GM19463 (cell line): ENCODE results near the gene HRNR.

ENCODE experiments used
- ATAC-seq: cut with Tn5 transposase; IDR thresholded peaks from one replicate; pipeline ENCODE4 v1.9.1; 2021; ENCODE audit warnings: mild to moderate bottlenecking, moderate library complexity; ENCODE audit not compliant: unreplicated experiment

Gene HRNR

DNA sequence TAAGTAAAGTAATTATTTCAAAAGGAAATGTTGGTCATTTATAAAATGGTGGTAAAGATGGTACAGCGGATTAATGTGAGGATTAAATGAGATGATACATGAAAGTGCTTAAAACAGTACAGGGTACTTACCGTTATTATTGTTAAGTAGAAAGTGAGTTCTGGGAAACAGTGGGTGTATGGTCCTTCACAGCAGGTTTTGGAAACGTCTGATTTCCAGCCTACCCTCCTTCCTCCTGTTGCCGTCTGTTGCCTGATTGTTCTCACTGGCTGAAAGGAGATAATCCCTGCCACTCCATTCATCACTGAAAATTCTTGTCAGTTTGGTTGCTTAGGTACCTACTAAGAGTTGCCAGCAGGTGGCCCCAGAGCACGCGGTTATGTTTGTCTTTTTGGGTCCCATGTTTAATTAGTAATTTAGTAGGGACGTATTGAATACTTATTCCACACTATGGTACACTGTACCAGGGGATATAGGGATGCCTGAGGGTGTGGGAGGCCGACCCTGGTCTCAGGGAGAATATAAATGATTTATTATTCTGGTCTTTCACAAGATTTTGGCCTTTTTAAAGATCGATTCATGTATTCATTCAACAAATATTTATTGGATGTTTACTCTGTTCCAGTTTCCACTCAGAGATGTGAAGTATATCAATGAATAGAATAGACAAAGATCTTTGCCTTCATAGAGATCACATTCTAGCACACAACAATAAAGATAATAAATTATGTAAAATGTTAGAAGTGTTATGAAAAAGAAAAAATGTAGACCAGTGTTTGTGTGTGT is 34.1 kb downstream of the HRNR start:
- ATAC-seq: peak; percentile 51

DNA sequence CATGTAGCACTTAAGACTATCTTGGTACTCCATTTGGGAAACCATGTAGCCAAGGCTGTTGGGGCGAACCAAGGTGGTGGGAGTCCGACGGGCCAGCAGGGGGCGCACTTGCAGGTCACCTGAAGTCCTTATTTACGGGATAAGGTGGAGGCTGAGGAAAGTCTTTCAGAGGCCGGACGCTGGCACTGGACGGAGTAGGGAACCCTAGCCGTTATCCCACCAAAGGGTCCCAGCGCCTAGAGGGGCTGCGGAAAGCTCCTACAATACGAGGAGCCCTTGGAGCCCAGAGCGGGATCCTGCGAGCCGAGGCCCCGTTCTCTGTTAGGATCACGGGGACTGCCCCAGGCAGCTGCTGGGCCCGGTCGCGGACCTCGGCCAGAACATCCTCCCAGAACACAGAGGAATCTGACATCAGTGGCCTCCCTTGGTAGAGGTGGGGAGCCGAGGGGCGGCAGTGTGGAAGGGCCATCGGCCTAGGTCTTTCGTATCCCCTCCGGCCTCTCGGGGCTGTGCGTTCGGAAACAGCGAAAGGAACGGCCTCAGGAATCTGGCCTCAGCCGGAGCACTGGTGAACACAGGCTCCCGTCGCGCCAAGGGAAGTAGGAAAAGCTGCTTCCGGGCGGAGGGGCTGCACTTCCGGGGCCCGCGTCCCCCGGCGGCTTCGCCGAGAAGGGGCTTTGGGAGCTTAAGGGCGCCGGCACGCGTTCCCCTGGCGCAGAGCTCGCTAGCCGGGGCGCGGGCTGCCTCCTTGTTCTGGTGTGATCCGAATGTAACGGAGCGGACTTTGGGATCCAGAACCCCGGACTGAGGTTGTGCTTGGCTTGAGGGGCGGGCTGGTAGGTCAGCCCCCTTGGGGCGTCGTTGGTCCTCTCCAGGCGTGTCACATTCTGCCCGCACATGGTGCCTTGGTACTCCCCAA is 35.1 kb downstream of the HRNR start:
- ATAC-seq: no peak

DNA sequence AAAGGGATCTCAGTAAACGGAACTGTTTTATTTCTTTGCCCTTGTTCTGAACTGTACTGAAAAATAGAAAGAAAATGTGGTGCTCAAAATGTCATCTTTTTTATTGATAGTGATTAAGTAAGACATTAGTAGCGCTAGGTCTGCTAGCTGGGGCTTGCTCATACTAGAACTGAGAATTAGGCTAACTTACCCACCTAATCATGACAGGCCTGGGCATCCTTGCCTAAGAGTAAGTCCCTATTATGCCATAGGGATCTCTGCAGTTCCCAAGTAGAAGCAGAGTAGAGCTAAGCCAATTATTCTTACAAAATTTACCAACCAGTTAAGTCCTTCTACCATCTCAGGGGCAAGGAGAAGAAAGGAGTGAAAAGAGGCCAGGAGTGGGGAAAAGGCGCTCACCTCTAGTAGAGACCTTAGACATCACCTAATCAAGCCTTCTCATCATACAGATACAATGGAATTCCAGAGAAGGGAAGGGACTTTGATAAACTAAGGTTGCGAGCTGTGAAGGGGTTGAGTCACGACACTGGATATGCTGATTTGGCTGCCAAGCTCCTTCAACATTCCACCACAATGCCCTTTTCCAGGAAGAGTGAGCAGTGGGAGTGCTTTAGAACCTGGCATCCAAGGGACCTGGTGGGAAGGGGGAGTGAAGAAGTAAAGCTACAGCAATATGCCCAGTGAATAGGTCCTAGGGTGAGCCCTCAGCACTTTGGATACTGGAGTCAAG is 37.3 kb downstream of the HRNR start:
- no peak for ATAC-seq

DNA sequence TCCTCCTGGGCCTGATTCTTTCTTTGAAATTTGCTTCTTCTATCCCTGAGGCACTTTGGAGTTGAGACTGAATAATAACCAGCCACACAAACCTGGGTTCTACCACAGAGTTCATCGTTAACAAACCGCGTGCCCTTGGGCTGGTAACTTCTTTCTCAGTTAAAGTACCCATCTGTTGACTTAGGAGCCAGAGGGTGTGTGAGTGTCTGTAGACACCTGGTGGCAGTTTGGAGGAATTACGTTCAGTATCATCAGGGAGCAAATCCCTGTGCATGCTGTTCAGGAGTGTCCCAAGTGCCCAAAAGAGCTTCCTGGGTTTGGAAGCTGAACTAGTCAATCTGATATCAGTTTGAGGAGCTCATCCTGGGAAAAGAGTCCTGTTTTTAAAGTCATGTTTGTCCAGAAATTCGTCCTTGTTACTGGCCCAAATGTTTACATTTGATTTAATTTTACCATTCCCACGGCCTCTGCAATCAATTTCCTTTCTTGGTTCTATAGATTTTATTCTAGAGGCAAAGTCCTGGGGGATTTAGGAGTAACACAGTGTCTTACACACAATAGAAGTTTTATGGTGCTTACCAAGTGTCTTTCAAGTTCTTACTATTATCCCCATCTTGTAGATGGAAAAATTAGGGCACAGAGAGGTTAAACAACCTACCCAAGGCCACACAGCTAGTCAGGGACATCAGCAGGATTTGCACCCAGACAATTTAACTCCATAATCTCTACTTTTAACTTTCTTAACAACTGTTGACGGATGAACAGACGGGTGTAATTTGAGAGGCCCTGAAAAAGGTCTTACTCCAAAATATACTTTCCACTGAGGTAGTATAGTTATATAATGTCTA is 38.2 kb downstream of the HRNR start:
- ATAC-seq: no peak

DNA sequence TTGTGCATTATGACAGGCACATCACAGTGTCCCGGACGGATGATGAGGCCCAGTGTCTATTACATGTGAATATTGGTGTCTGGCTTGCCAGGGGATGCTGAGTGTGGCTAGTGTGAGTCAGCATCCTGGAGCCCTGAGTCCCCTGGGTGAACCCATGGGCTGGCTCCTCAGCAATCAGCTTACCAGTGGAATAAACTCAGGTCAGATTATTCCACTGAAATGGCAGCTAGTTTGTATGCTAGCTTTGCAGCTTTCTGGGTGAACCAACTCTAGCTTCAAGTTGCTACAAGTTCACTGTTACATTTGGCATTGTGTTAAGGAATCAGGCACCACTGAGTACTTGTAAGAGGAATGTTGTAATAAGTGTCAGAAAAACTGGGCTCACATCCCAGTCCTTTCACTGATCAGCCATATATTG is 41.0 kb downstream of the HRNR start:
- no peak for ATAC-seq

DNA sequence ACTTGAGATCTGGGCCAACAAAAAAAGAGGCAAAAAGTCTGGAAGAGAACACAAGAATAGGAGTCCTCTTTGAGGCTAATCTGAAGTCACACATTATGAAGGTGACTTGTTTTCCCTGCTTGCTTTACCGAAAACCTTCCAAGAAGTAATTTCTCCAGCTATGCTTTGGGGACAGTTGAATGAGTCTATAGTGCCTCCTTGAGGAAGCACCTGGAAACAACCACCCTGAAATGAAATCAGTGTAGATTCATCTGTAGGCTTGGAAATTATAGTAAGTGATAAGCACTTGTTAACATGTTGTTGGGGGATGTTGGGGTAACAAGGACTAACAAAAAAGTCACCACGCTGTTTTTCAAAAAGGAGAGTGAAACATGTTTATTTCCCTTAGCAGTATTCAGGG is 41.6 kb downstream of the HRNR start:
- ATAC-seq: no peak

DNA sequence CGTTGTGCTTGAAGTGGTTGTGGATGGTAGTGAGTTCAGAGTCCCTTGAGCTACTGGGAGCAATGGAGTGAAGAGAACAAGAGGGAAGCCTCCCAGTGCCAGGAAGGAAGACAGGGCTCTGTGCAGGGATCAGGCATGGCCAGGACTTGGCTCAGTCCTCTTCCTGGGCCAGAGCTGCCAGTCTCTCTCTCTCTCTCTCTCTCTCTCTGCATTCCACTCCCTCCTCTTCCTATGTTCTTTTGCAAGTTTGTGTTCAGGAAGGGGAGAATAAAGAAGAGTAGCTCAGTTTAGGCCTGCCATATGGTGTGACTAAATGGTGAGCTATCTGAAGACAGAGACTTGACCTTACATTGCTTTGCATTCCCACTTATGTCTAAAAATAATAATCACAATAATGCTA is 44.4 kb downstream of the HRNR start:
- ATAC-seq: no peak

DNA sequence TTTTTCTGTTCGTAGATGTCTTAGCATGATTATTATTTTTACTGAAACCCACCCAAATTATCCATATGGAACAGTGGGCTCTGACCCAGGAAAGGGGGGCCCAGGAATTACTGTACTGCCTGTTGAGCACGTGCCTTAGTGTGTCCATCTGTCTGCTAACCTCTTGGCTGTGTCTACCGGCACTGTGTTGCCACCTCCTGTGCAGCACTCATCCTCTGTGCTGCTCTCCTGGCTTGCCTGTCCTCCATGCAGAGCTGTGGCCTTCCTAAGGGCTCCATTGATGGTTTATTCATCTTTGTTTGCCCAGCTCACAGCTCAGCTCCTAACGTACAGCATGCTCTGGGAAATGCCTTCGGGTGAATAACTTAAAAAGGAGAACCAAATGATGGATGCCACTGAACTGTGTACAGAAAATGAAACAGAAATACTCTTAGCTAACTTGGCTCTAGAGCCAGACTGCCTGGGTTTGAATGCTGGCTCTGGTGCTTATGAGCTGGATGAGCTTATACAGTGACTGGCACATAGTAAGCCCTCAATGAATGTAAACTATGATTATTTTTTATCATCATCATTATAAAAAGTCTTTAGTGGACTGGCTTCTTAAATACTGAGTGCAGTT is 53.6 kb downstream of the HRNR start:
- ATAC-seq: no peak

DNA sequence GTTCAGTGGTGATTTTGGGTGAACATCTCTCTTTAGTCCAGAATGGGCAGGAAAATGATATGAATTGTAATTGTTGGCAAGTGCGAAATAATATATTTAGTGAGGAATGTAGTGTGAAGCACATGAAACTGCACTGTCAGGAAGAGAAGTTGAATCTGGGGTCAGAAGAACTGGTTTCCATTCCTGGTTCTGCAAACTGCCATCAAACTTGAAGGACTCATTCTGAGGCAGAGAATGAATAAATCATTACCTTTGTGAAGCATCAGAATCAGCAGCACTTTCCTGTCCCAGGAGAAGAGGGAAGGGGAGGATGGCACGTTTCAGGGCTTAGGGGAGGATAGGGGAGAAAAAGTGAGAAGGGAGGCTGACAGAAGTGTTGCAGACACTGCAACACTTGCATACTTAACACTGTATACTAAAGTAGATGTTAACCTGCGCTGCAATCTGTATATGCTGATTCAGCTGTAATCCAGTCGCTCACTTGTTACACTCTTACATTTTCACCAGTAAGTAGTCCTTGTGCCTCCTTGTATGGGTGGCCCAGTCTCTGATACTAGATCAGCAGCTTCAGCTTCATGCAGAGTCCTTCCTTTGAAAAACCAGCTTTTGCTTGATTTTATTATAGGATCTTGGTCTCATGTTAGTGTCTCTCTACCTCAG is 54.5 kb downstream of the HRNR start:
- ATAC-seq: no peak

DNA sequence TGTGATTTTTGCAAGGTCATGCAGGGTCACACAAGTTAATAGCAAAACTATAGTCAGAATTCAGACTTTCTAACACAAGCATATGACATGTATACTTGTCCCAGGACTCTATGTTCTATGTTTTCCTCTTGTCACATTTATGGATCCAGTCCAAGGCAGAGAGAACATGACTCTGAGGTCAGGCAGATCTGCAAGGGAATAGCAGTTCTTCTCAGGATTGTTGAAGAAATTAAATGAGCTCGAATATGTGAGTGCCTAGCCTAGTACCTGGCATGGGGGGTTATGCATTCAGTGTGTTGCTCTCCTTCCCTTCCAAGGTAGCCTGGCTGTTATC is 55.5 kb downstream of the HRNR start:
- ATAC-seq: no peak

DNA sequence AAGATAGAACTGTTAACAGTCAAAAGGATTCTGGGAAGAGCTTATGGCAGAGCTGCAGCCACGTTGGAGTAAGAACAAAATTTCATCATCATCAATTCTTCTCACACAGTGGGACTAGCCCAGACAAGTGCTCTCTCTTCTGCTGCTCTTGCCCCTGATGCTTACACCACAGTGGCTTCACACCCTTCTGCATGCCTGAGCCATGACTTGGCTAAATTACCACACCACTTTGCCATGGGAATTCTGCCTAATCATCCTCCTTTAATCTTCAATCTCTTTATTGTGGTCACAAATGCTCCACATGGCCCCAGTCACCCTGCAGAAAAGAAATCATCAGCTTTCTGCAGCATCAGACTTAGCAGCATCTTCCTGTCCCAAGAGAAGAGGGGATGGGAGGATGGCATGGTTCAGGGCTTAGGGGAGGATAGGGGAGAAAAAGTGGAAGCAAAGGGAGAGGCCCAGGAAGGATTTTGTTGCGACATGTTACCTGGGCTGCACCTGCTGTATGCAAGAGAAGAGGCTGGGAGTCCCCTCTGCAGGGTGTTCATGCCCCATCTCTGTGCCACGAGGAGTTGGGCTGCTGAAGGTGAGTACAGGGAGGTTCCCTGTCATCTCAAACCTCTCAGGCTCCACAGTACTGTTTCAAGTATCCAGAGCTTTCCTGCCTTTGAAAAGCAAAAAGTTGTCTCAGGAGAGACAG is 56.0 kb downstream of the HRNR start:
- no peak for ATAC-seq

DNA sequence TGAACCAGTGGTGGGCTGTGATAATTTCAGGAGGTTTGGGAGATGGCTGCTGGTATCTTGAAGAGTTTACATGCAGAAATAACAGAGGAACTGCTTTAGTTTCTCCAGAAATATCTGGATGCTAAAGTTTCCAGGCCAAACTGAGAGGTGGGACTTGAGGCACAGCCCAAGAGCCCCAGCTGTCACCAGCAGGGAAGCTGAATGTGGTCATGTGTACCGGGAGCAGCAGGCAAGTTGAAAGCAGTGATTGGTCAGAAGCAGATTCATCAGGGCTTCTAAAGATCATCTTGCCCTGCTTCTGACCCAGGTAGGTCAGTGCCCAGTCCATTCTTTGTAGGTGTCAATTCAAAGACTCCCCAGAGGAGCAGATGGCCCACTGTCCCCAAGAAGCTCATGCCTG is 57.0 kb downstream of the HRNR start:
- ATAC-seq: no peak

DNA sequence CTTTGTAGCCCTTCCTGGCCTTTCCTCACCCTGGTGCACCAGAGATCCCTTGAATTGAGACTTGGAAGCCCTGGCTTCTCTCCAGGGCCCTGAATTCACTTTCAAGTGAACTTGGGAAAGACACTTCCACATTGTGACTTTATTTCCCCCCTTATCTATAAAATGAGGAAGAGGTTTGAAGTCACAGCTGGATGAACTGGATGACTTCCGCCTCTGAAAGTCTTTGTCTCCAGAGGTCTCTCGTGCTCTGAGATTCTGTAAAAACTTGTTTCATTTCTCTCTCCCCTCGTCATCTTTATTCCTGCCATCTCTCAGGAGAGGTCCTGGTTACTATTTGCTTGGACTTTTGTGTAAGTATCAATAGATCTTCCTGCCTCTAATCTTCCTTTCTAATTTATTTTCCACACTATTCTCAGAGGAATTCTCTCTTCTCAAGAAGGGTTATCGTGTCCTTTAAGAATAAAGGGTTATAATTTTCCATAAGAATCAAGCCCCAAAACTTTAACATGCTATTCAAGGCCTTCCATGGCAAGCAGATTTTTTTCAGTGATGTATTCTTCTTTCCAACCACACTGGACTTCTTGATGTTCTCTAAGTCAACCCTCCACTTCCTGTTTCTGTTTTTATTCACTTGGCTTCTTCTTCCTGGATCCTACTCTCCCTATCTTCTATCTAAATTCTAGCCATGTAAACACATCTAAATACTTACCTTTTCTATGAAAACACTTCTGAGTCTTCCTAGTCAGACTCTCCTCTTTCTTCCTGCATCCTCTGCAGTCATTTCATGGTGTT is 58.5 kb downstream of the HRNR start:
- no peak for ATAC-seq

DNA sequence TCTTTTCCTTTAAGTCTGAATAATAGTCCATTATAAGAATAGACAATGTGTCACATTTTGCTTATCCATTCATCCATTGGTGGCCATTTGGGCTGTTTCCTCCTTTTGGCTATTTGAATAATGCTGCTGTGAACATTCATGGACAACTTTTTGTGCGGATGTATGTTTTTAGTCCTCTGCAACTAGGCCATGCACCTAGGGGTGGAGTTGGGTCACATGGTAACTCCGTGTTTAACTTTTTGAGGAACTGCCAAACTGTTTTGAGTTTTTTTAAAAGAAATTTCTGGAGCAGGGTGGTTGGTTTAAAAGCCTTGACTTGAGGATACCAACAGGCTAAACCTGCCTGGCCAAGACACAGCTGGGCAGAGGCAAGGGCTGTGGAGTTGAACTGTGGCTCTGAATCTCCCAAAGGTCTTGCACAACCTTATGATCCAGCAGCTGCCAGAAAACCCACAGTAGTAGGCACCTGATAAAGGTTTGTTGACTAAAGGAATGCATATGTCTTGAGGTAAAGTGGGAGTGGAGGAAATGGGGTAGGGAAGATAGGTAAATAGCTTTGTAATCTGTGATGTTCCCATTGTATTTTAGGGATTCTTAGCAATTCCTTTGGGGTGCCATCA is 59.4 kb downstream of the HRNR start:
- ATAC-seq: no peak

DNA sequence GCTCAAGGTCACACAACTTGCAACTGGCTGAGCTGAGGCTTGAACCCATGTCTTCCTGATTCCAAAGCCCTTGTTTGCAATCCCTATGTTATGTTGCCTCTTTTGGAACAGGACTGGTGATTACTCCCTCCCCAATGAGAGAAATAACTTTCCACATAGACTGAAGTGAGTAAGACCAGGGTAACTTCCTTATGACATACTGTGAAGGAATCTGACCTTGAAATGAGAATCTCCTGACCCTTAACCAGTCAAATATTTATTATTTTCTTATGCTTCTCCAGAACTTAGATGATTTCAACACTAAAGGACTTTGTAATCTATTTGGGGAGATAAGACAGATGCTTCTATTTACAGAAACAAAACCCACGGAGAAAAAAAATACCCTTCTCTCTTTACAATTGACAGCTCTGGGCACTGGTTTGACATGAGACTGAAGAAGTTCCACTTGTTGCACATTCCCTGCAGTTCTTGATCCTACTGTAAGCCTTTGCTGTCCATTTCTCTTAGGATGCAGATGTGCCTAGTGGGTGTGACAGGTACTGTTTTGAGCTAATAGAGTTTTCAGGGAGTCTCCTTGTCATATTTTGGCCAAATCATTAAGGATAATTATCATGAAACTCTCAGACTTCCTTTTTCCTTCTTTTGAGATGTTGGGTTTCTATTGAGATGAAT is 61.1 kb downstream of the HRNR start:
- ATAC-seq: no peak
